ENCODE results near the gene RAB41. TPM values are rescaled to one million over a fixed set of nuclear protein-coding genes. Genes with fewer than 3 reads are reported as not detected.

RAB41 gene
- total and polyA plus RNA-seq, 10 of the 15 experiments (the other 5 are each of a cell fraction or from before 2014, with no cell fraction given), result 0.05 to 0.31 TPM; not detected in 8

GRCh38 chrX:70289793-70290770 is 8.1 kb downstream of the RAB41 start, which contains the start of the genes KIF4A and PDZD11 (continued):
- TF ChIP-seq ATF2 (IDR thresholded peaks at IDR 0.05; ENCODE audit: low read length), result no peak
- TF ChIP-seq BCLAF1 (IDR thresholded peaks at IDR 0.05), result no peak
- TF ChIP-seq TARDBP (IDR thresholded peaks at IDR 0.05; ENCODE audit: borderline replicate concordance), result no peak
- TF ChIP-seq RBBP5 (conservative IDR thresholded peaks at IDR 0.05), result no peak
- no peak for TF ChIP-seq CBX3 (IDR thresholded peaks at IDR 0.05; ENCODE audit: borderline replicate concordance, low read depth)
- TF ChIP-seq ZNF24 (IDR thresholded peaks at IDR 0.05), result no peak
- TF ChIP-seq CHD1 (IDR thresholded peaks at IDR 0.05; ENCODE audit: low read depth, low read length), result no peak
- TF ChIP-seq NKRF (conservative IDR thresholded peaks at IDR 0.05), result peak; percentile 99
- no peak for TF ChIP-seq PAX8 (IDR thresholded peaks at IDR 0.05)
- no peak for TF ChIP-seq FOXM1 (IDR thresholded peaks at IDR 0.05; ENCODE audit: low read depth, low read length)
- TF ChIP-seq USF2 (IDR thresholded peaks at IDR 0.05; ENCODE audit: borderline replicate concordance, low read depth, low read length), result no peak
- TF ChIP-seq FOXK2 (IDR thresholded peaks at IDR 0.05), result no peak
- TF ChIP-seq SRF (IDR thresholded peaks at IDR 0.05; ENCODE audit: low read depth in 2 of 2, low read length in 2 of 2), result no peak
- no peak for TF ChIP-seq SREBF2 (IDR thresholded peaks at IDR 0.05; ENCODE audit: low read length)
- no peak for TF ChIP-seq EED (IDR thresholded peaks at IDR 0.05; ENCODE audit: low read depth)
- no peak for TF ChIP-seq IRF3 (IDR thresholded peaks at IDR 0.05)
- peak; percentile 91 for TF ChIP-seq POLR2A (IDR thresholded peaks at IDR 0.05; ENCODE audit: low read depth, low read length)
- TF ChIP-seq ESRRA (IDR thresholded peaks at IDR 0.05; ENCODE audit: low read length), result no peak
- no peak for TF ChIP-seq ETV6 (conservative IDR thresholded peaks at IDR 0.05 in 1 of 2, IDR thresholded peaks at IDR 0.05 in 1 of 2; ENCODE audit: borderline replicate concordance in 1 of 2, low read depth in 1 of 2)
- TF ChIP-seq RUNX3 (IDR thresholded peaks at IDR 0.05; ENCODE audit: low read length), result peak; percentile 40; the same call in 1 of the 2 replicates
- no peak for TF ChIP-seq HCFC1 (IDR thresholded peaks at IDR 0.05; ENCODE audit: low read length)
- no peak for TF ChIP-seq SUZ12 (IDR thresholded peaks at IDR 0.05; ENCODE audit: unreplicated experiment)
- TF ChIP-seq BMI1 (IDR thresholded peaks at IDR 0.05; ENCODE audit: borderline replicate concordance), result no peak
- peak; percentile 54; the same call in 1 of the 2 replicates for TF ChIP-seq CREB1 (IDR thresholded peaks at IDR 0.05; ENCODE audit: low read depth)
